ENCODE measurements around the gene CCND1. TPM values are rescaled to one million over a fixed set of nuclear protein-coding genes. Genes with fewer than 3 reads are reported as not detected.

Gene CCND1
- total RNA-seq (100 to 1,000 TPM; 104 to 312 (median 162) TPM), polyA plus RNA-seq (10 to 100 TPM; 27.9 to 50.5 TPM)
- long read RNA-seq, donor 1, full-length matches to known transcripts, result 53 of 141 reads
- long read RNA-seq, donor 1, partial matches to known transcripts, result 39 of 141 reads
- long read RNA-seq, donor 1, other reads (novel, unspliced or antisense), result 49 of 141 reads
- long read RNA-seq, donor 2, full-length matches to known transcripts, result 96 of 168 reads
- long read RNA-seq, donor 2, partial matches to known transcripts, result 64 of 168 reads
- long read RNA-seq, donor 2, other reads (novel, unspliced or antisense), result 8 of 168 reads
- long read RNA-seq, donor 3, full-length matches to known transcripts, result 34 of 100 reads
- long read RNA-seq, donor 3, partial matches to known transcripts, result 24 of 100 reads
- long read RNA-seq, donor 3, other reads (novel, unspliced or antisense), result 42 of 100 reads

GRCh38 chr11:69640995-69641581 lies at the start of gene CCND1:
Gene CCND1 (plus strand): TSS chr11:69641156. CDS start chr11:69641314, 158 bp downstream.
- ATAC-seq (peak; percentile 38 to 62 (median 54)), DNase-seq (peak; percentile 81 to 85 (median 83))
- 0 to 1% (median 0%) methylated on average over 36 to 49 of the region's 49 CpGs for WGBS, 4 donors
- H3K27me3 ChIP-seq, result peaks cover 0 to 57% (median 0%) of the 10 kb centered on the region in 9 donors
- H3K4me1 ChIP-seq, result peaks cover 8 to 76% (median 66%) of the 10 kb centered on the region in 12 donors
- intact Hi-C loops (cut with DNase I), result loop anchor here (1.0 to 10.0 kb wide), 14 partner anchors 144 to 716 kb away; partner anchors contain the start of gene MYEOV (in 3 of the 10)
- H3K9me3 ChIP-seq, result no peaks in the 10 kb centered on the region
- peak within 1 kb of the TSS; percentile 89 to 100 (median 97) for H3K27ac ChIP-seq
- H3K4me3 ChIP-seq, result peak within 1 kb of the TSS; percentile 72 to 97 (median 88)
- peaks cover 0 to 26% (median 9%) of the 10 kb centered on the region in 9 donors for H3K36me3 ChIP-seq
- TF ChIP-seq POLR2A (IDR thresholded peaks at IDR 0.05) (peak; percentile 19 to 92), CTCF (IDR thresholded peaks at IDR 0.05) (peak in 6 of 12 donors; percentile 8 to 39 (median 23))

- no peak for ATAC-seq
- Histone ChIP-seq H3K9me3 (peaks cover 0 to 8% (median 0%) of the 10 kb centered on the region in 12 donors), H3K27ac (no peak overlapping the region), H3K4me3 (no peak overlapping the region), H3K4me1 (no peaks in the 10 kb centered on the region), H3K27me3 (no peaks in the 10 kb centered on the region), H3K36me3 (no peaks in the 10 kb centered on the region)
- no peak for TF ChIP-seq POLR2A (IDR thresholded peaks at IDR 0.05)
- no peak for DNase-seq
- intact Hi-C loops (cut with DNase I), result no loop called here
- 90 to 95% (median 93%) methylated on average over 26 to 31 of the region's 31 CpGs for WGBS, 4 donors
Observed at GRCh38 chr11:69592986-69593650, 47.8 kb upstream of the CCND1 start.

- peaks cover 0 to 8% (median 0%) of the 10 kb centered on the region in 12 donors for H3K9me3 ChIP-seq
- intact Hi-C loops (cut with DNase I), result no loop called here
- DNase-seq (no peak), ATAC-seq (no peak)
- WGBS, 4 donors, result 81 to 96% (median 92%) methylated on average over 6 of the region's 6 CpGs
- H3K4me1 ChIP-seq, result no peaks in the 10 kb centered on the region
- no peak overlapping the region for H3K4me3 ChIP-seq
- H3K36me3 ChIP-seq, result no peaks in the 10 kb centered on the region
- TF ChIP-seq CTCF (IDR thresholded peaks at IDR 0.05) (no peak), POLR2A (IDR thresholded peaks at IDR 0.05) (no peak)
- no peak overlapping the region for H3K27ac ChIP-seq
- H3K27me3 ChIP-seq, result no peaks in the 10 kb centered on the region
Observed at GRCh38 chr11:69593851-69594250, 47.1 kb upstream of the CCND1 start.

GRCh38 chr11:69594481-69594880 lies 46.5 kb upstream of the CCND1 start:
- no peaks in the 10 kb centered on the region for H3K36me3 ChIP-seq

More at GRCh38 chr11:69594481-69594880, 46.5 kb upstream of the CCND1 start:
- peaks cover 0 to 8% (median 0%) of the 10 kb centered on the region in 12 donors for H3K9me3 ChIP-seq
- H3K4me3 ChIP-seq, result no peak overlapping the region
- H3K27me3 ChIP-seq, result no peaks in the 10 kb centered on the region
- DNase-seq (no peak), ATAC-seq (no peak)
- TF ChIP-seq CTCF (IDR thresholded peaks at IDR 0.05), result no peak
- no peak for TF ChIP-seq POLR2A (IDR thresholded peaks at IDR 0.05)
- H3K27ac ChIP-seq, result no peak overlapping the region
- 92 to 96% (median 94%) methylated on average over 11 of the region's 11 CpGs for WGBS, 4 donors
- H3K4me1 ChIP-seq, result no peaks in the 10 kb centered on the region
- intact Hi-C loops (cut with DNase I), result no loop called here

Measured in heart left ventricle (tissue), 16 donors.